Measurements from ENCODE around the gene MARCHF10.
A peak's percentile ranks its signal among the peaks of the same experiment; 100 is the strongest.

Gene MARCHF10

GRCh38 chr17:62775876-62776275 is 32.2 kb downstream of the MARCHF10 start:
- no peak for DNase-seq (ENCODE audit: extremely low spot score)
- POLR2A ChIA-PET = no interaction called here
- CTCF ChIA-PET = no interaction called here
- TF ChIP-seq ARNT (IDR thresholded peaks at IDR 0.05) (no peak), CTBP1 (IDR thresholded peaks at IDR 0.05; ENCODE audit: borderline replicate concordance) (no peak), LEF1 (IDR thresholded peaks at IDR 0.05; ENCODE audit: borderline replicate concordance) (no peak), FOXA1 (IDR thresholded peaks at IDR 0.05) (no peak), SUZ12 (IDR thresholded peaks at IDR 0.05) (no peak), ZNF384 (IDR thresholded peaks at IDR 0.05) (no peak), FOXM1 (IDR thresholded peaks at IDR 0.05; ENCODE audit: borderline replicate concordance) (no peak), TARDBP (IDR thresholded peaks at IDR 0.05) (no peak), L3MBTL2 (conservative IDR thresholded peaks at IDR 0.05) (no peak), NFRKB (IDR thresholded peaks at IDR 0.05) (no peak), FOXK2 (IDR thresholded peaks at IDR 0.05) (no peak), HDGF (IDR thresholded peaks at IDR 0.05; ENCODE audit: borderline replicate concordance) (no peak), PKNOX1 (IDR thresholded peaks at IDR 0.05) (no peak), ELF4 (IDR thresholded peaks at IDR 0.05) (no peak), BHLHE40 (IDR thresholded peaks at IDR 0.05; ENCODE audit: borderline replicate concordance) (no peak), SP1 (IDR thresholded peaks at IDR 0.05) (no peak)

- POLR2A ChIA-PET = no interaction called here
- TF ChIP-seq PKNOX1 (IDR thresholded peaks at IDR 0.05) (no peak), FOXM1 (IDR thresholded peaks at IDR 0.05; ENCODE audit: borderline replicate concordance) (no peak), NFRKB (IDR thresholded peaks at IDR 0.05) (no peak), SP1 (IDR thresholded peaks at IDR 0.05) (no peak), SUZ12 (IDR thresholded peaks at IDR 0.05) (no peak), L3MBTL2 (conservative IDR thresholded peaks at IDR 0.05) (no peak), TARDBP (IDR thresholded peaks at IDR 0.05) (no peak), HDGF (IDR thresholded peaks at IDR 0.05; ENCODE audit: borderline replicate concordance) (no peak), LEF1 (IDR thresholded peaks at IDR 0.05; ENCODE audit: borderline replicate concordance) (no peak), ZNF384 (IDR thresholded peaks at IDR 0.05) (no peak), BHLHE40 (IDR thresholded peaks at IDR 0.05; ENCODE audit: borderline replicate concordance) (no peak), ARNT (IDR thresholded peaks at IDR 0.05) (no peak), ELF4 (IDR thresholded peaks at IDR 0.05) (no peak), FOXK2 (IDR thresholded peaks at IDR 0.05) (no peak), FOXA1 (IDR thresholded peaks at IDR 0.05) (no peak)
- no peak for DNase-seq (ENCODE audit: extremely low spot score)
- CTCF ChIA-PET = no interaction called here
Observed at GRCh38 chr17:62774338-62774737, 33.8 kb downstream of the MARCHF10 start.

GRCh38 chr17:62767997-62768396 is 40.1 kb downstream of the MARCHF10 start:
- DNase-seq (ENCODE audit: extremely low spot score) = no peak
- POLR2A ChIA-PET = no interaction called here
- TF ChIP-seq ARNT (IDR thresholded peaks at IDR 0.05) = no peak
- no peak for TF ChIP-seq SP1 (IDR thresholded peaks at IDR 0.05)
- no peak for TF ChIP-seq L3MBTL2 (conservative IDR thresholded peaks at IDR 0.05)
- TF ChIP-seq HDGF (IDR thresholded peaks at IDR 0.05; ENCODE audit: borderline replicate concordance) = no peak
- no peak for TF ChIP-seq FOXM1 (IDR thresholded peaks at IDR 0.05; ENCODE audit: borderline replicate concordance)
- TF ChIP-seq NFRKB (IDR thresholded peaks at IDR 0.05) = no peak
- no peak for TF ChIP-seq FOXA1 (IDR thresholded peaks at IDR 0.05)
- CTCF ChIA-PET = no interaction called here

DNA sequence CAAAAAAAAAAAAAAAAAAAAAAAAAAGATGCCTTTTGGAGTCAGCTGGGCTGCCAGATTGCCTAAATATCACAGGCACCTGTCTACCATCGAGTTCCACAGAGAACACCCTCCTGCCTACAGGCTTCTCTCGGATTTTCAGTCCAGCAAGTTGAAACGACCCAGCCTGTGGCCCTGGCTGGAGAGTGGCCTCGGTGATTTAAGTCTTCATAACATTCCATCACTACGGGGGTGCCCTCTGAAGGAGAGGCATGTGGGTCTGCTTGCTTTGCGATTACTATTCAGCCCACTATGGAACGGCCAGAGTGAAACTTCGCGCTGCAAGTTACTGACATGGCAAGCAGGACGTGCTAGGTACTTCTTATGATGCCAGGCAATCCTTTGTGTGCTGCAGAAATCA is 42.8 kb downstream of the MARCHF10 start:
- no peak for TF ChIP-seq FOXK2 (IDR thresholded peaks at IDR 0.05)
- no peak for TF ChIP-seq SUZ12 (IDR thresholded peaks at IDR 0.05)
- DNase-seq (ENCODE audit: extremely low spot score) = no peak
- POLR2A ChIA-PET = no interaction called here
- CTCF ChIA-PET = interaction anchor here (0.6 kb wide), 1 partner anchor 259 kb away, joined by 3 read pairs; no protein-coding TSS in a partner anchor

DNA sequence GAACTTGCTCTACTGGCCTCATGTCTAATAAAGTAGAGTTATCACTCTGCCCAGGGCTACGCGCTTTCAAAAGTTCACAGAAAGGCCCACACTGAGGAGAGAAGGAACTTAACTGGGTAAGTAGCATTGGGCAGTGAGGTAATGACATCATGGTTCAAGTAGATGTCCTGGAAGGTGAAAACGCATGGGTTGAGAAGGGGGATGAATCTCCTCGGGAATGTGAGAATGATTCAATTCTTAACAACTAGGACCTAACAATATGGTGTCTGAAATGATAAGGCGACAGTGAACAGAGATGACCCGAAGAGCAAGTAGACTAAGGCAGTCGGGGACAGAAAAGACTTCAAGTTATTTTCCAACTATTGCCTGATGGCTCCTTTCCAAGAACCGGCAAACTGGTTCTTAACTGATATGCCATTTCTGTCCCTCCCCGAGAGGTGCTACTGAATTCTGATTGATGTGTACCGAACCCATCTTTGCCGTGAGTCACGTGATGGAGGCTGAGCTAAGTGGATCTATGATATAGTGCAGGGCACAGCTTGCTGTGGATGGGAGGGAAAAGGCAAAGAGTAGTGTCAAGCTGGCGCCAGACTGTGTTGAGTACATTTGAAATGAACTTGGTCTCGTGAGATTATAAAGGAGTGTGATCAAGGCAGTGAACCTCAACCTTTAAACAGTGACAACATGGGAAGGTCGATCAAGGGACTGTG is 44.1 kb downstream of the MARCHF10 start:
- TF ChIP-seq ELF4 (IDR thresholded peaks at IDR 0.05) (no peak), HDGF (IDR thresholded peaks at IDR 0.05; ENCODE audit: borderline replicate concordance) (no peak), ARNT (IDR thresholded peaks at IDR 0.05) (no peak), TARDBP (IDR thresholded peaks at IDR 0.05) (no peak), ZNF384 (IDR thresholded peaks at IDR 0.05) (no peak), NFRKB (IDR thresholded peaks at IDR 0.05) (no peak)
- DNase-seq (ENCODE audit: extremely low spot score) = no peak
- CTCF ChIA-PET = no interaction called here
- POLR2A ChIA-PET = no interaction called here

DNA sequence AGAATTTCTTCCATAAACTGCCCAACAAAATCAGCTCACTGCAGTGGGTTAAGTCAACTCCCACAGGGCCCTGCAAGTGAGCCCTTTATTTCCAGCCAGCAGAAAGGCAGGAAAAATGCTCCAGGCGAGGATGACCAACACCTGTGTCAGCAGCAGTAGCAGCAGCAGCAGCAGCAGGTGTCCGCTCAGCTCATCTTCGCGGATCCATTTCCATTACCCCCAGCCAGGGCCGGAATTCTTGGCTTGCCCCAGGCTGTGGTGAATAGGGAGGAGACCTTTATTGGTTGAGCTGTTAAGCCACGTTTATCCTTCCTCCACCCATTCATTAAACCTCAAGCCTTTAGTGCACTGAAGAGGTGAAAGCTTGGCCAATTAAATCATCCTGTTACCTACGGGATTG is 46.2 kb downstream of the MARCHF10 start:
- ChIA-PET POLR2A (interaction anchor here (0.8 kb wide), 1 partner anchor 160 kb away, joined by 3 read pairs; no protein-coding TSS in a partner anchor), CTCF (no interaction called here)

DNA sequence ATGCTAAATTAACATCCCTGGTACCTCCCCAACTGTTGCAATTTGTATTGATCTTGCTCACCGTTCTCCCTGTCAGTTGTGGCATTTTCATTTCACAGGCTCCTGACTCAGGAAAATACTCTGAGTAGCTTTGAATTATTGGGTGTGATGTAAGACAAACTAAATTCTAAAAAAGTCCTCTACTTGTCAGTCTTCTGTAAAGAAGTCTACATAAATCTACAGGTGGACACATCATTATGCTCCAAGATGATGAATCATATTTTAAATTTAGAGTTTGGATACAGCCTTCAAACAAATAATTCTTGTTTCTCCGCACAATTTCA is 47.2 kb downstream of the MARCHF10 start:
- ChIA-PET POLR2A (interaction anchor here (1.0 kb wide), 1 partner anchor 340 kb away, joined by 3 read pairs; no protein-coding TSS in a partner anchor), CTCF (interaction anchor here (0.6 kb wide), 1 partner anchor 208 kb away, joined by 4 read pairs; no protein-coding TSS in a partner anchor)
- no peak for TF ChIP-seq L3MBTL2 (conservative IDR thresholded peaks at IDR 0.05)
- no peak for TF ChIP-seq ARNT (IDR thresholded peaks at IDR 0.05)
- no peak for TF ChIP-seq SUZ12 (IDR thresholded peaks at IDR 0.05)
- no peak for TF ChIP-seq TARDBP (IDR thresholded peaks at IDR 0.05)
- TF ChIP-seq FOXA1 (IDR thresholded peaks at IDR 0.05) = no peak
- TF ChIP-seq PKNOX1 (IDR thresholded peaks at IDR 0.05) = no peak
- TF ChIP-seq CTBP1 (IDR thresholded peaks at IDR 0.05; ENCODE audit: borderline replicate concordance) = no peak
- no peak for TF ChIP-seq HDGF (IDR thresholded peaks at IDR 0.05; ENCODE audit: borderline replicate concordance)
- no peak for TF ChIP-seq ELF4 (IDR thresholded peaks at IDR 0.05)
- no peak for TF ChIP-seq FOXK2 (IDR thresholded peaks at IDR 0.05)
- TF ChIP-seq SP1 (IDR thresholded peaks at IDR 0.05) = no peak
- no peak for TF ChIP-seq LEF1 (IDR thresholded peaks at IDR 0.05; ENCODE audit: borderline replicate concordance)
- no peak for TF ChIP-seq BHLHE40 (IDR thresholded peaks at IDR 0.05; ENCODE audit: borderline replicate concordance)
- no peak for TF ChIP-seq FOXM1 (IDR thresholded peaks at IDR 0.05; ENCODE audit: borderline replicate concordance)
- no peak for DNase-seq (ENCODE audit: extremely low spot score)

More for the DNA sequence above, 46.2 kb downstream of the MARCHF10 start:
- no peak for DNase-seq (ENCODE audit: extremely low spot score)
- TF ChIP-seq BHLHE40 (IDR thresholded peaks at IDR 0.05; ENCODE audit: borderline replicate concordance) = no peak
- no peak for TF ChIP-seq HDGF (IDR thresholded peaks at IDR 0.05; ENCODE audit: borderline replicate concordance)
- no peak for TF ChIP-seq NFRKB (IDR thresholded peaks at IDR 0.05)
- no peak for TF ChIP-seq ARNT (IDR thresholded peaks at IDR 0.05)
- TF ChIP-seq FOXM1 (IDR thresholded peaks at IDR 0.05; ENCODE audit: borderline replicate concordance) = no peak
- no peak for TF ChIP-seq SP1 (IDR thresholded peaks at IDR 0.05)
- no peak for TF ChIP-seq L3MBTL2 (conservative IDR thresholded peaks at IDR 0.05)
- peak; percentile 10; the same call in 1 of the 2 replicates for TF ChIP-seq CTBP1 (IDR thresholded peaks at IDR 0.05; ENCODE audit: borderline replicate concordance)
